HK-2 (cell line): ENCODE measurements around the gene CCDC51.
"Not testable (repeated sequence)": the region's sequence is repeated elsewhere in the genome, so short reads cannot be mapped to it uniquely, and the experiment has no call there.

Experiments
- DNase-seq: peaks from one replicate; pipeline ENCODE4 v3.0.0-alpha.2; 2018; ENCODE audit not compliant: unreplicated experiment

The CCDC51 gene, protein sequence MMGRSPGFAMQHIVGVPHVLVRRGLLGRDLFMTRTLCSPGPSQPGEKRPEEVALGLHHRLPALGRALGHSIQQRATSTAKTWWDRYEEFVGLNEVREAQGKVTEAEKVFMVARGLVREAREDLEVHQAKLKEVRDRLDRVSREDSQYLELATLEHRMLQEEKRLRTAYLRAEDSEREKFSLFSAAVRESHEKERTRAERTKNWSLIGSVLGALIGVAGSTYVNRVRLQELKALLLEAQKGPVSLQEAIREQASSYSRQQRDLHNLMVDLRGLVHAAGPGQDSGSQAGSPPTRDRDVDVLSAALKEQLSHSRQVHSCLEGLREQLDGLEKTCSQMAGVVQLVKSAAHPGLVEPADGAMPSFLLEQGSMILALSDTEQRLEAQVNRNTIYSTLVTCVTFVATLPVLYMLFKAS

GRCh38 chr3:48439820-48440589 lies at the start of gene CCDC51, which contains the start of gene TMA7:
Gene CCDC51 (minus strand): TSS chr3:48440119. CDS start chr3:48435128, 4,991 bp downstream.
Gene TMA7 (plus strand): TSS chr3:48440257. CDS start chr3:48440297, 40 bp downstream.
- peak; percentile 95 for DNase-seq

GRCh38 chr3:48486952-48487351 lies 47.0 kb upstream of the CCDC51 start:
- DNase-seq: no peak

DNA sequence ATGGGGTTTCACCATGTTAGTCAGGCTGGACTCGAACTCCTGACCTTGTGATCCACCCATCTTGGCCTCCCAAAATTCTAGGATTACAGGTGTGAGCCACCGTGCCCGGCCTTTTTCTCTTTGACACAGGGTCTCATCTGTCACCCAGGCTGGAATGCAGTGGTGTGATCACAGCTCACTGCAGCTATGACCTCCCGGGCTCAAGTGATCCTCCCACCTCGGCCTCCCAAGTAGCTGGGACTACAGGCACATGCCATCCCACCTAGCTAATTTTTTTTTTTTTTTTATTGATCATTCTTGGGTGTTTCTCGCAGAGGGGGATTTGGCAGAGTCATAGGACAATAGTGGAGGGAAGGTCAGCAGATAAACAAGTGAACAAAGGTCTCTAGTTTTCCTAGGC lies 42.9 kb upstream of the CCDC51 start:
- DNase-seq: not testable (repeated sequence)

DNA sequence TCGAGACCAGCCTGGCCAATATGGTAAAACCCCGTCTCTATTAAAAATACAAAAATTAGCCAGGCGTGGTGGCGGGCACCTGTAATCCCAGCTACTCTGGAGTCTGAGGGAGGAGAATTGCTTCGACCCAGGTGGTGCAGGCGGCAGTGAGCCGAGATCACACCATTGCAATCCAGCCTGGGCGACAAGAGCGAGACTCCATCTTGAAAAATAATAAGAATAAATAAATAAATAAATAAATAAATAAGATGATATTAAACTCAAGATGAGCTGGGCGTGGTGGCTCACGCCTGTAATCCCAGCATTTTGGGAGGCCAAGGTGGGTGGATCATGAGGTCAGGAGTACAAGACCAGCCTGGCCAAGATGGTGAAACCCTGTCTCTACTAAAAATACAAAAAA lies 41.0 kb upstream of the CCDC51 start:
- DNase-seq: not testable (repeated sequence)

- DNase-seq: no peak
These were observed 39.0 kb upstream of the CCDC51 start for GRCh38 chr3:48478626-48479555.

GRCh38 chr3:48477959-48478520 lies 38.1 kb upstream of the CCDC51 start:
- DNase-seq: no peak

DNA sequence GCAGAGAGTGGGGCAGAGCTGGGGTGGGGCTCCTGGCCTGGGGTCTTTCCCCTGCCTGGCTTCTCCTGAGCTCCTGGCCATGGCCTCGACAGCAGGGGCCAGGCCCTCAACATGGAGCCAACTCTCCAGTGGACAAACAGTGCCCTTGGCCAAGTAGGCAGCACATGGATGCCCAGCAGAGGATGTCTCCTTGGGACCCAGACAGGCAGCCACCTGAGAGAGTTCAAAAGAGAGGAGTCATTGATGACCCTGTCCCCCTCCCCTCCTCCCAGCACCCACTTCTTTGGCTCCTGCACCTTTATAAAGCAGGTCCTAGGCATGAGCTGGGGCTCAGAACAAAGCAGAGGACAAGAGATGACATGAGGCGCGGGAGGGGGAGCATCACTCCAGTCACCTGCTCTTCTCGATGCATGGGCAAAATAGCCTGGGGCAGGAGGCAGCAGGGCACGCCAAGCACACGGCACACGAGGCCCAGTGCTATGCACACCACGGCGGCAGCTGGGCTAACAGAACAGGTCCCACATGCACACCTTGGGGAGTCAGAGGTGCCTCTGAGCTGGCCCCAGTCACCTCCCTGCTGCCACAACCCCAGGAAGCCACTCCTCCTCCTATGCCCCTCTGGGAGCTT lies 36.6 kb upstream of the CCDC51 start:
- no peak for DNase-seq

DNA sequence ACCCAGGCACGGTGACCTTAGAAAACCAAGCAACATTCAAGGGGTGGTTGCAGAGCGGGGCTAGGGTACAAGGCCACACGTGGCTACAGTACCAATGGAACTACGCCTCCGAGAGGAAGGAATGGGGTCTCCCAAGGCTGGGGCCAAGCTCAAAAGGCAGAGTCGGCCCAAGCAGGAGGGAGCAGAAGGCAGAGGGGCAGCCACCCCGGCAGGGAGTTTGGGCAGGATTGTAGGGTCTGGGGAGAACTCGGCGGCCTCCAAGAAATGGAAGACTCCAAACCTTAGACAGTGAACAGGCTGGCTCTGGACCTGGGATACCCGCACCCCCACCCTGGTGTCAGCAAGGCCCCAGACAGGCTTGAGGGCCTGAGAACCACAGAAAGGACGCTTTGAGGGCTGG lies 35.3 kb upstream of the CCDC51 start:
- no peak for DNase-seq

DNA sequence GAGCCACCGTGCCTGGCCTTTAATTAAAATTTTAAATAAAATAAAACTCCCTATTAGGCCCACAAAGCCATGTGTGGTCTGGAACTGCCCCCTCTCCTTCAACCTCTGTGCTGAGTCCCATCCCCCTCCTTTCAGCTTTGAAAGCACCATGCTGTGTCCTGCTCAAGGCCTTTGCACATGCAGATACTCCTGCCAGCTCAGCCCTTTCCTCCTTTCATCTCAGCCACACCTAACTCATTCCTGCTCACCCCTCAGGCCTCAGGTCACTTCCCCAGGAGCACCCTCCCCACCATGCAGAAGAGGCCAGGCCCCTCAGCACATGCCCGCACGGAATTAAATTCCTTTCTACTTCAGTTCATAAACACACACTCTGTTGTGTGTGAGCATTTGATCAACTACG lies 34.7 kb upstream of the CCDC51 start:
- no peak for DNase-seq

DNA sequence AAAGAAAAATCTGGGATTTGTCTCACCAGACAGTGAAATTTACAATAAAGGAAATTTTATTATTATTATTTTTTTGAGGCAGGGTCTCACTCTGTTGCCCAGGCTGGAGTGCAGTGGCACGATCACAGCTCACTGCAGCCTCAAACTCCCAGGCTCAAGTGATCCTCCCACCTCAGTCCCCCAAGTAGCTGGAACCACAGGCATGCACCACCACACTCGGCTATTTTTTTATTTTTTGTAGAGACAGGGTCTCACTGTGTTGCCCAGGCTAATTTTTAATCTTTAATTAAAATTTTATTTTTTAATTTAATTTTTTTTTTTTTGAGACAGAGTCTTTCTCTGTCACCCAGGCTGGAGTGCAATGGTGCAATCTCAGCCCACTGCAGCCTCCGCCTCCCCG lies 34.1 kb upstream of the CCDC51 start:
- DNase-seq: not testable (repeated sequence)

GRCh38 chr3:48473617-48473952 lies 33.7 kb upstream of the CCDC51 start:
- DNase-seq: no peak

DNA sequence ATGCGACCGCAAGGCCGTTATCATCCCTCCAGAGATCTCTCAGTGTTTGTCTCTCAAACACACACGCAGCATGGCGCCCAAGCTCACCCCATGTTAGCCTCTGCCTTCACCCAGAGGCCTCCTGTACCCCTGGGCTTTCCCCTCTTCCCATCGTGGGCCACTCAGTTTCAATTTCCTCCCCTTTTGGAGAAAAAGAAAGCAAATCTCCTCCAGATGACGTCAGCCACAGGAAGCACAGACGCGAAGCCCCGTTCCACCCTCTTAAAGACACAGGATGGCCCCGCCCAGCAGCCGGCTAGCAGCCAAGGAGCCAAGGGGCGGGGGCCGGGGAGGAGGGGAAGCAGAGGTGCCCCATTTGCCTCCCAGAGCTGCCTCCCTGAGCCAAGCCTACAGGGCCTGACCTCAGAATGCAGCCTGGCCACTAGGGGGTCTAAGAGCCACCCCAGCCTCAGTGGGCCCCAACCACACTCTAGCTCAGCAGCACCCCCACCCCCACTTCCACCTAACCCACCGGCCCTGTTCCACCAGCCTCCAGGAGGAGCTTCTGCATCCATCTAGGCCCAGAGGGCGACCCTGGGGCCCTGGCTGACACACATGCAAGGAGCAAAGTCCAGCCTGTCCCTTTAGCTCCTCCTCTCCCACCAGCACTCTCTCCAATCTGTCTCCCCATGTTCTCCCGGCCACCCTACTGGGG lies 33.2 kb upstream of the CCDC51 start:
- DNase-seq: peak; percentile 87

DNA sequence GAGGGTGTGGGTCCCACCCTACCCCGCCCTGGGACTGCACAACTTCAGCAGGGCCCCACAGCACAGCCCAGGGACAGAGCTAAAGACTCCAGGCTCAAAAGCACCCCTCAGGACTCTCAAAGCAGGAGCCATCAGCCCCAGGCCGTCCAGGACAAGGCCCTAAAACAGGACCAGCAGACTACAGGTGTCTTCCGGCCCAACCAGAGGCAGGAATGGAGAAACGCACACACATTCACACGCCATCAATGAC lies 32.7 kb upstream of the CCDC51 start:
- no peak for DNase-seq

DNA sequence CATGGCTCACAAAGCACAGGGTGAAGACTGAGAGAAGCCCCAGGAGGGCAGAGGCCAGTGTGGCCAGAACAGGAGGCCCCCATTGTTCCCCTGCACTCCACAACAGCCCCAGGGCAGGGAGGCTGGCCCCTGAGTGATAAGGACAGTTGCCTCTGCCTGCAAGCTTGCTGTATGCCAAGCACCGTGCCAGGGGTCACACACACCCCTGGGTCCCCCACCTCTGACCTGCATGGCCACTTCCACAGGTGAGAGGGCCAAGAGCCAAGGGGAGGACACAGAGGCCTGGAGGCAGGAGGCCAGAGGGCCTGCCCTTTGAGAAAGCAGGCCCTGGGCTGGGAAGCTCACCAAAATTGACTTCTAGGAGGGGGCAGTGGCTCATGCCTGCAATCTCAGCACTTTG lies 30.4 kb upstream of the CCDC51 start:
- no peak for DNase-seq

DNA sequence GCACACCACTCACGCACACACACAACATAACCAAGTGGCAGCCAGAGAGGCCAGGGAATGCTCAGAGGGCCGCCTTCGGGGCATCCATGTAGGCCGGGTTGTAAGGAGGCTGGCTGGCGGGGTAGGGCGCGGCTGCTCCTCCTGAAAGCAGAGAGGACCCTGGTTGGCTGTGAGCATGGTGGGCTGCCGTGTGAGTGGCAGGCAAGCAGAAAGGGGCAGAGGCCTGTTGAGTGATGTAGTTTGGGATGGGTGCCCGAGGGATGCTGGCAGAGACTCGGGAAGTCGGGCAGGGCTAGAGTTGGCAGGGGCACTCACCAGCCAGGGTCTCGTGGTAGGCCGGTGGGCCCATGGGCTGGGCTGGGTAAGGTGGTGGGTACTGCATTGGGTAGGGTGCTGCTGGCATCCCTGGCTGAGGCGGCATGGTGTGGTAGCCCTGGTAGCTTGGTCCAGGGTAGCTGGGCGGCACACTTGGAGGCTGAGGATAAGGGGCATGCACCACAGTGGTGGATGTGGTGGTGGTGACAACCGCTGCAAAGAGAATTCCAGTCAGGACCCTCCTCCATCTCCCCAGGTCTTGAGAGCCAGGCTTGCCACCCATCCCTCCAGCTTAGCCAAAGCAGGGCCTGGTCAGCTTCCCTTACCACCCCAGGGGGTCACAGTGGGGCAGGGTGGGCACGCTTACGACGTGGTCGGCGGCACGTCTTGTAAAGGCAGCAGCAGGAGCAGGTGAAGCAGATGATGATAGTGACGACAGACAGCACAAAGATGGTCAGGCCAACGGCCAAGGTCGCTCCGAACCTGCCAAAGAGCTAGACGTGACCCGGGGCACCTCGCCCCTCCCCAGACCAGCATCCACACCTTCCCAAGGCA lies 29.4 kb upstream of the CCDC51 start:
- no peak for DNase-seq

GRCh38 chr3:48468329-48468731 lies 28.4 kb upstream of the CCDC51 start:
- no peak for DNase-seq

DNA sequence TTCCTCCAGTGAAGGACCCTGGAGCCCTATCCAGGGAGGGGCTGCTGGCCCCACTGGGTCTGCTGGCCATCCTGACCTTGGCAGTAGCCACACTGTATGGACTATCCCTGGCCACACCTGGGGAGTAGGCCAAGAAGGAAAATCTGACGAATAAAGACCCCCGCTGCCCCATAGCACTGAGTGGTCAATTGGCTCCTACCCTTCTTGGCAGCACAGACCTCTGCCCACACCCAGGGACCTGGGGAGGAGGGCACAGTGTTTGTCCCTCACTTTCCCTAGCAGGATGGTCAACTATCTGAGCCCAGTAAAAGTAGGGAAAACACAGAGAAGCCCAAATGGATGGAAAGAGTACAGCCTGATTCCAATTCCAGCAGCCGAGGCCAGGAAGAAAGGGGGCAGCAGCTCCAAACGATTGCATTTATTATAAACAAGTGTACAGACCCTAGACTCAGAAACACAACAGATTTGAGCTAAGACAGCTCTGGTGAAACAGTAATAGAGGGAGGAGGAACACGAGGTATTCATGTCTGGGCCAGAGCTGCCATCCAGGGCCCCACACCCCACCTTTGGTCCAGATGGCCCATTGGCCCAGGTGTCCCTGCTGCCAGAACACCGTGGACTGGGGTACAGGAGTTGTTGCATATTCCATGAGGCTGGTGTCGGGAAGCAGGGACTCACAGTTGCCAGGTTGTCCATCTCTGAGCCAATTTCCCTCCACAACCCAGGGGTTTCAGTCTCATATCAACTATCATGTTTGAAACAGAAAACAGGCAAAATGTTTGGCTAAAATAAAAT lies 27.8 kb upstream of the CCDC51 start:
- no peak for DNase-seq

DNA sequence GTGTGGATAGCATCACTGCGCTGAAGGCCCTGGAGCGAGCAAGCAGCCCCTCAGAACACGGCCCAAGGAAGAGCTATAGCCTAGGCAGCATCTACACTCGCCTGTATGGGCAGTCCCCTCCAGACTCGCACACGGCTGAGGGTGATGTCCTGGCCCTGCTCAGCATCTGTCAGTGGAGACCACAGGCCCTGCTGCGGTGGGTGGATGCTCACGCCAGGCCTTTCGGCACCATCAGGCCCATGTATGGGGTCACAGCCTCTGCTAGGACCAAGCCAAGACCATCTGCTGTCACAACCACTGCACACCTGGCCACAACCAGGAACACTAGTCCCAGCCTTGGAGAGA lies 27.2 kb upstream of the CCDC51 start:
- DNase-seq: no peak
